Activated CD4-positive, alpha-beta T cell treated with anti-CD3 and anti-CD28 coated beads for 36 hours (primary cell): ENCODE results near the gene LAMB4. TPM values are rescaled to one million over a fixed set of nuclear protein-coding genes. Genes with fewer than 3 reads are reported as not detected.

ENCODE experiments used
- ATAC-seq: fragments of 200-7000 bp; cut with Tn5 transposase; one replicate; pipeline ENCODE4 v1.10.0; 2021; ENCODE audit warnings: mild to moderate bottlenecking, moderate library complexity
- CTCF ChIA-PET: fragments of 350-600 bp; sonication (Branson Sonifier 250); formaldehyde crosslinking; loops from one replicate; lab custom pipeline; 2021; ENCODE audit warnings: antibody characterized with exemption; lab: Charles Lee
- POLR2A ChIA-PET: fragments of 350-600 bp; sonication (Branson Sonifier 250); formaldehyde crosslinking; loops from one replicate; lab custom pipeline; 2021; ENCODE audit warnings: antibody characterized with exemption, inconsistent platforms; lab: Charles Lee
- DNase-seq: peaks from one replicate; pipeline ENCODE4 v3.0.0-alpha.2; 2020
- H3K27ac Mint-ChIP-seq: one replicate; pipeline ENCODE4 v1.8.0; 2021; ENCODE audit warnings: mixed read lengths
- H3K27me3 Mint-ChIP-seq: one replicate; pipeline ENCODE4 v1.8.0; 2021; ENCODE audit warnings: mixed read lengths
- H3K36me3 Mint-ChIP-seq: one replicate; pipeline ENCODE4 v1.8.0; 2021; ENCODE audit warnings: low read depth, mixed read lengths
- H3K4me1 Mint-ChIP-seq: one replicate; pipeline ENCODE4 v1.8.0; 2021; ENCODE audit warnings: mixed read lengths
- H3K4me3 Mint-ChIP-seq: one replicate; pipeline ENCODE4 v1.8.0; 2021; ENCODE audit warnings: mild to moderate bottlenecking, moderate library complexity, mixed read lengths
- H3K9me3 Mint-ChIP-seq: one replicate; pipeline ENCODE4 v1.8.0; 2021; ENCODE audit warnings: low read depth, mixed read lengths
- intact Hi-C, 2 experiments: fragments of 100-400 bp; cut with DNase I in 1 of 2; cut with micrococcal nuclease in 1 of 2; formaldehyde crosslinking; loops; one replicate each; pipeline versions ENCODE4 v1.14.2 to v1.15.1; 2022 to 2024; cut with DNase I, micrococcal nuclease
- total RNA-seq, 2 experiments: library from RNA; stranded (reverse); gene quantifications; one replicate each; pipeline ENCODE4 v1.2.3, GENCODE V29; 2021

Gene LAMB4
- total RNA-seq, 2 experiments from 2014 or later: not detected

DNA sequence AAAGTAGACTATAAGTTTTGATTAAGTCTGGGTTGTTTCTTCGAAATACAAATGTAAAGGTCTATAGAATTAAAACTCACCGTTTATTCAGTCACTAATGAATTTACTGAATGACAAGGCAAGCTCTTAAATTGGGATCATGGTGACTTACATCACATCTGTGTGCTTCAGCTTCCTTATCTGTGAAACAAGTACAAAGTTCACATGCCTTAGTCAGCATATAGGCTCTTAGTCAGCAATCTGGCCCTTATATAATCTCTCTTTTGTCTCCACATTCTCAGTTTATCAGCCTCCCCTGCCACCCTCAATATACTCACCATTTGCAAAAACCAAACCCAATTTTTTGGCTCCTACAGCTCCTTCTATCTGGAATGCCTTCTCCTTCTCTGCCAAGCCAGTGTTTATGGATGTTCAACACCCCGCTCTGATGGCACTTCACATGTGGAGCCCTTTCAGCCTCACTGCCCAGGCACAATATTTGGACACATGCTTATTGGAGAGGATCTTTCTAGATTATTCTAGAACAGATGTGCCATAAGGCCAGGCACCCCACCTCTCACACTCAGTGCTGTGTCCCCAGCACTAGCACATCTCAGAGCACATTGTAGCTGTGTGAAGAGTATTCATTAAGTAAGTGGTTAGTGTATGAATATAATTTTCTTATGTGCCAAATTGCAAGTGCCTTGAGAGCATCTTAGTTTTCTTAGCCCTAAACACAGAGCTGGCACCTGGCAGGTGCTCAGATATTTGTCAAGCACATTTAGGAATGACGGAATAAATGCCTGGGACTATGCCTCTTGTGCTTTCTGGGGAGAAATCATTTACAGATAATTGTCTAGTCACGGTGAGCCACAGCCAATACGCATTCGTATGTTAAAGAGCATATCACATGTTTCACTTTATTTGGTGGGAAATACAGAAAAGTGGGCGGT is 117.4 kb downstream of the LAMB4 start:
- peaks cover 4% of the 10 kb centered on the region for H3K4me1 Mint-ChIP-seq
- intact Hi-C loops: no loop called here
- ChIA-PET CTCF (no interaction called here), POLR2A (no interaction called here)
- peaks cover 11% of the 10 kb centered on the region for H3K27me3 Mint-ChIP-seq
- no peaks in the 10 kb centered on the region for H3K36me3 Mint-ChIP-seq
- DNase-seq (no peak), ATAC-seq (no peak)
- H3K4me3 Mint-ChIP-seq: no peak overlapping the region
- H3K9me3 Mint-ChIP-seq: no peaks in the 10 kb centered on the region
- no peak overlapping the region for H3K27ac Mint-ChIP-seq

DNA sequence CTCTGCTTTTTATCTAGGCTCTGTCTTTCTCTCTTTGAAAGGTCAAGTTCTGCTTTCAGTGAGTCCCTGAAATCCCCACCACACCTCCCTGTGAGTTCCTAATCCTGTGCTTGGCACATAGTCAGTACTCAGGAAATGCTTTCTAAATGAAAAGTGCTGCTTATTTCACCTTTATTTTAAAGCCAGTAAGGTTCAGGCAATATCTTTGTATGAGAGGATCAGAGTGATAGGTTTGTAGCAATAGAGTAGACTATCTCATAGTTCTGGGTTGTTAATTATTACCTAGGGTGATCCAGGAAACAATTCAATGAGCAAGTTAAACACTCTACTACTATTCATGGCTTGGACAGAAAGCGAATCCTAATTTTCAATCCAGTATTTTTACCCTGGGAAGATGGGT is 119.8 kb downstream of the LAMB4 start:
- no peak overlapping the region for H3K4me3 Mint-ChIP-seq

GRCh38 chr7:108009873-108010272 is 120.3 kb downstream of the LAMB4 start:
- Mint-ChIP-seq H3K27ac (no peak overlapping the region), H3K4me3 (no peak overlapping the region), H3K4me1 (no peaks in the 10 kb centered on the region), H3K27me3 (peaks cover 29% of the 10 kb centered on the region), H3K9me3 (no peaks in the 10 kb centered on the region), H3K36me3 (no peaks in the 10 kb centered on the region)
- CTCF ChIA-PET: no interaction called here
- no peak for ATAC-seq
- DNase-seq: no peak
- POLR2A ChIA-PET: no interaction called here
- intact Hi-C loops: loop anchor here in 1 of 2 experiments (10.0 kb wide), 1 partner anchor 135 kb away; no protein-coding TSS in a partner anchor

More for the DNA sequence above, 119.8 kb downstream of the LAMB4 start:
- no peak overlapping the region for H3K27ac Mint-ChIP-seq
- no peaks in the 10 kb centered on the region for H3K4me1 Mint-ChIP-seq
- ChIA-PET CTCF (no interaction called here), POLR2A (no interaction called here)
- no peaks in the 10 kb centered on the region for H3K9me3 Mint-ChIP-seq
- H3K27me3 Mint-ChIP-seq: peaks cover 24% of the 10 kb centered on the region
- ATAC-seq: no peak
- DNase-seq: no peak
- no peaks in the 10 kb centered on the region for H3K36me3 Mint-ChIP-seq
- intact Hi-C loops: no loop called here

- H3K27ac Mint-ChIP-seq: no peak overlapping the region
- ChIA-PET CTCF (no interaction called here), POLR2A (no interaction called here)
- peaks cover 38% of the 10 kb centered on the region for H3K27me3 Mint-ChIP-seq
- no peak for ATAC-seq
- no peak for DNase-seq
- peaks cover 4% of the 10 kb centered on the region for H3K4me1 Mint-ChIP-seq
- no peaks in the 10 kb centered on the region for H3K36me3 Mint-ChIP-seq
- H3K9me3 Mint-ChIP-seq: no peaks in the 10 kb centered on the region
- H3K4me3 Mint-ChIP-seq: no peak overlapping the region
- intact Hi-C loops: loop anchor here in 1 of 2 experiments (10.0 kb wide), 1 partner anchor 136 kb away; no protein-coding TSS in a partner anchor
Measured at GRCh38 chr7:108008827-108009226, 121.3 kb downstream of the LAMB4 start.

GRCh38 chr7:108008240-108008639 is 121.9 kb downstream of the LAMB4 start:
- intact Hi-C loops: loop anchor here in 1 of 2 experiments (10.0 kb wide), 1 partner anchor 137 kb away; no protein-coding TSS in a partner anchor
- ATAC-seq (no peak), DNase-seq (no peak)
- Mint-ChIP-seq H3K27me3 (peaks cover 43% of the 10 kb centered on the region), H3K36me3 (no peaks in the 10 kb centered on the region), H3K4me3 (no peak overlapping the region), H3K27ac (no peak overlapping the region), H3K9me3 (no peaks in the 10 kb centered on the region), H3K4me1 (peaks cover 4% of the 10 kb centered on the region)
- ChIA-PET CTCF (no interaction called here), POLR2A (no interaction called here)

- intact Hi-C loops: loop anchor here in 1 of 2 experiments (10.0 kb wide), 1 partner anchor 137 kb away; no protein-coding TSS in a partner anchor
- ATAC-seq: no peak
- no peaks in the 10 kb centered on the region for H3K9me3 Mint-ChIP-seq
- H3K27ac Mint-ChIP-seq: no peak overlapping the region
- H3K27me3 Mint-ChIP-seq: peaks cover 44% of the 10 kb centered on the region
- H3K4me3 Mint-ChIP-seq: no peak overlapping the region
- peaks cover 4% of the 10 kb centered on the region for H3K4me1 Mint-ChIP-seq
- CTCF ChIA-PET: no interaction called here
- POLR2A ChIA-PET: no interaction called here
- DNase-seq: no peak
- H3K36me3 Mint-ChIP-seq: no peaks in the 10 kb centered on the region
Measured at GRCh38 chr7:108007762-108008161, 122.4 kb downstream of the LAMB4 start.

- CTCF ChIA-PET: no interaction called here
Measured at GRCh38 chr7:108007261-108007660, 122.9 kb downstream of the LAMB4 start.

DNA sequence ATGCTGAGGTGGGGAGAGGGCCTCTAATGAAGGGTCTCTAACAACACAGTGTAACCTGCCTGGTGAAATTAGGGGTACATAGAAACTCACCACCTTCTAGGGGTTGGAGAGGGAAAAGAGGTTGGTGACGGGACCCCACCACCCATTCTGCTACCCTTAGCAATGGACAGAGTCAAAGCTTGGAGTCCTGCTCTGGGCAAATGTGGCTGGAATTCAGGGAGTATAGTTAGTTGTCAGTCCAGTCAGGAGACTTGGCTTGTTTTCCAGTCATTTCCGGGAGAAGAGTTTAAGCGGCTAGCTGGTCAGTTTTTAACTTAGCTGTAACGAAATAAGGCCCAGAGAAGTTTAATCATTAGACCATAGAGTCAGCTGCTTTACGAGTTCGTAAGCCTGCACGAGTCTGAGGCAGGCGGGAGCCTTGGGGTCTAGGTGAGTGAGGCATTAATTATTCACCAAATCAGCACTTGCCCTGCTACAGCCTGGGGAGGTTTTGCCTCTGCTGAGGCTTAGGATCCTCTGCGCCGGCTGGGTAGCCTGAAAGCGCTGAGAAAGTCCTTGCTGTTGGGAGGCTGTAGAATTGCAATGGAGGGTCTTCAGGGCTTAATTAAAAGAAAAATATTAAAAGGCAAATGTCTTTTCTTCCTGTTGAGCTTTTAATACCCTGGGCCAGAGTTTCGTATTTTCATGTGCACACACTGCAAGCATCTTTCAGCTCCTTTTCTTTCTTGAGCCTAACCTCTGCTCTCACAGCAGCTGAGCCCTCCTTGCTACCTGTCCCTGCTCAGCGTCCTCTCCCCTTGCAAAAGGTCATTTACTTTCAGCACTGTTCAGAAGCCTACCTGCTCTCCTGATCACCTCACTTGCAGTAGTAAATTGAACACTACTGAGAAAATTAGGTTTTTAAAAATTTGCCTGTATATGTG is 125.7 kb downstream of the LAMB4 start:
- Mint-ChIP-seq H3K36me3 (no peaks in the 10 kb centered on the region), H3K4me3 (no peak overlapping the region), H3K27me3 (peaks cover 57% of the 10 kb centered on the region), H3K4me1 (peaks cover 14% of the 10 kb centered on the region), H3K27ac (no peak overlapping the region), H3K9me3 (no peaks in the 10 kb centered on the region)
- DNase-seq (no peak), ATAC-seq (no peak)
- CTCF ChIA-PET: interaction anchor here (0.8 to 1.7 kb wide), 2 partner anchors 12 to 29 kb away, joined by 3 to 8 read pairs; no protein-coding TSS in a partner anchor
- intact Hi-C loops: loop anchor here in 1 of 2 experiments (10.0 kb wide), 1 partner anchor 140 kb away; no protein-coding TSS in a partner anchor
- POLR2A ChIA-PET: interaction anchor here (0.6 kb wide), 1 partner anchor 10 kb away, joined by 4 read pairs; no protein-coding TSS in a partner anchor

More at GRCh38 chr7:108007261-108007660, 122.9 kb downstream of the LAMB4 start:
- no peaks in the 10 kb centered on the region for H3K36me3 Mint-ChIP-seq
- DNase-seq (no peak), ATAC-seq (no peak)
- intact Hi-C loops: loop anchor here in 1 of 2 experiments (10.0 kb wide), 1 partner anchor 138 kb away; no protein-coding TSS in a partner anchor
- H3K9me3 Mint-ChIP-seq: no peaks in the 10 kb centered on the region
- no peak overlapping the region for H3K27ac Mint-ChIP-seq
- no peak overlapping the region for H3K4me3 Mint-ChIP-seq
- peaks cover 44% of the 10 kb centered on the region for H3K27me3 Mint-ChIP-seq
- peaks cover 4% of the 10 kb centered on the region for H3K4me1 Mint-ChIP-seq
- POLR2A ChIA-PET: no interaction called here

- peaks cover 58% of the 10 kb centered on the region for H3K27me3 Mint-ChIP-seq
- no peak for ATAC-seq
- peaks cover 14% of the 10 kb centered on the region for H3K4me1 Mint-ChIP-seq
- peak overlapping the region; percentile 13 for H3K4me3 Mint-ChIP-seq
- H3K27ac Mint-ChIP-seq: no peak overlapping the region
- H3K36me3 Mint-ChIP-seq: no peaks in the 10 kb centered on the region
- H3K9me3 Mint-ChIP-seq: no peaks in the 10 kb centered on the region
- intact Hi-C loops: loop anchor here in 1 of 2 experiments (10.0 kb wide), 1 partner anchor 141 kb away; no protein-coding TSS in a partner anchor
- POLR2A ChIA-PET: no interaction called here
- CTCF ChIA-PET: interaction anchor here (0.6 kb wide), 1 partner anchor 38 kb away, joined by 3 read pairs; no protein-coding TSS in a partner anchor
- no peak for DNase-seq
Measured at GRCh38 chr7:108003599-108003935, 126.6 kb downstream of the LAMB4 start.

- POLR2A ChIA-PET: no interaction called here
- DNase-seq (peak; percentile 45), ATAC-seq (peak; percentile 23)
- intact Hi-C loops: loop anchor here in 1 of 2 experiments (10.0 kb wide), 1 partner anchor 142 kb away; no protein-coding TSS in a partner anchor
- CTCF ChIA-PET: interaction anchor here (0.7 kb wide), 1 partner anchor 13 kb away, joined by 5 read pairs; no protein-coding TSS in a partner anchor
- Mint-ChIP-seq H3K9me3 (no peaks in the 10 kb centered on the region), H3K4me1 (peaks cover 14% of the 10 kb centered on the region), H3K4me3 (peak within 1 kb of the TSS; percentile 67), H3K36me3 (no peaks in the 10 kb centered on the region), H3K27ac (no peak within 1 kb of the TSS), H3K27me3 (peaks cover 58% of the 10 kb centered on the region)
Measured at GRCh38 chr7:108002726-108003598, 127.2 kb downstream of the LAMB4 start, which contains the start of gene LAMB1. Gene LAMB1 (minus strand): TSS chr7:108003161. CDS start chr7:108002885, 276 bp downstream.
